A549 (cell line): ENCODE data around the gene PABPC3.

Experiments used
- MAFK ChIP-seq: fragments of 450-650 bp; IDR thresholded peaks from 2 replicates; pipeline ENCODE4 v1.6.1; 2014; ENCODE audit not compliant: partially characterized antibody
- MAZ ChIP-seq: fragments of 150-350 bp; IDR thresholded peaks from 2 replicates; pipeline ENCODE4 v1.6.1; 2014; ENCODE audit warnings: antibody characterized with exemption, low read depth, low read length, borderline replicate concordance
- MYC ChIP-seq: IDR thresholded peaks from 2 replicates; pipeline ENCODE4 v1.6.1; 2012; ENCODE audit warnings: mild to moderate bottlenecking, inconsistent platforms, low read length, improper control_type of control experiment, borderline replicate concordance
- POLR2A ChIP-seq: IDR thresholded peaks from 2 replicates; pipeline ENCODE4 v1.6.1; 2012; ENCODE audit warnings: mild to moderate bottlenecking, low read length
- TF ChIP-seq, protein P1 (sequence below): fragments of >200 bp; sonication (Bioruptor Twin); formaldehyde crosslinking; IDR thresholded peaks from 3 replicates; pipeline ENCODE4 v1.5.1; 2016
- TF ChIP-seq, protein P2 (sequence below): IDR thresholded peaks from 2 replicates; pipeline ENCODE4 v1.6.1; 2012; ENCODE audit warnings: low read depth, borderline replicate concordance

DNA sequence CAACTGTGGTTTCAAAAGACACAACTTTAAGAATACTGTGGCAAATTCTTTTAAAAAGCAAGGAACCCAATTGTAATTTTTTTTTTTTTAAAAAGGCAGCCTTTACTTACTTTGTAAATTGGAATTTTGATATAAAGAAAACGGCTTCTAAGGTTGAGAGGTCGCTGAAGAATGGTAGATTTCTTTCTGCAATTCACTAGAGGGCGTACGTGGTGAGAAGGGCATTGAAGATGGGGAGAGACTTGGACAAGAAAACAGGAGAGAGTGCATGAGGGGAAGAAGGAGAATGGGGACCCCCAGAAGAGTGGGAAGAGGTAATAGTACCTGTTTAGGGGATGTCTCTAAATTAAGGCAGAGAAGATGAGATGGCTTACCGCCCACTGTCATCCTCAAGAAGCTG lies 33.5 kb upstream of the PABPC3 start:
- TF ChIP-seq, protein P1, sequence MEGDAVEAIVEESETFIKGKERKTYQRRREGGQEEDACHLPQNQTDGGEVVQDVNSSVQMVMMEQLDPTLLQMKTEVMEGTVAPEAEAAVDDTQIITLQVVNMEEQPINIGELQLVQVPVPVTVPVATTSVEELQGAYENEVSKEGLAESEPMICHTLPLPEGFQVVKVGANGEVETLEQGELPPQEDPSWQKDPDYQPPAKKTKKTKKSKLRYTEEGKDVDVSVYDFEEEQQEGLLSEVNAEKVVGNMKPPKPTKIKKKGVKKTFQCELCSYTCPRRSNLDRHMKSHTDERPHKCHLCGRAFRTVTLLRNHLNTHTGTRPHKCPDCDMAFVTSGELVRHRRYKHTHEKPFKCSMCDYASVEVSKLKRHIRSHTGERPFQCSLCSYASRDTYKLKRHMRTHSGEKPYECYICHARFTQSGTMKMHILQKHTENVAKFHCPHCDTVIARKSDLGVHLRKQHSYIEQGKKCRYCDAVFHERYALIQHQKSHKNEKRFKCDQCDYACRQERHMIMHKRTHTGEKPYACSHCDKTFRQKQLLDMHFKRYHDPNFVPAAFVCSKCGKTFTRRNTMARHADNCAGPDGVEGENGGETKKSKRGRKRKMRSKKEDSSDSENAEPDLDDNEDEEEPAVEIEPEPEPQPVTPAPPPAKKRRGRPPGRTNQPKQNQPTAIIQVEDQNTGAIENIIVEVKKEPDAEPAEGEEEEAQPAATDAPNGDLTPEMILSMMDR, result peak; percentile 15; the same call in 1 of the 3 replicates
- TF ChIP-seq MAZ (no peak), POLR2A (no peak), MAFK (no peak), MYC (no peak)
- TF ChIP-seq, protein P2, sequence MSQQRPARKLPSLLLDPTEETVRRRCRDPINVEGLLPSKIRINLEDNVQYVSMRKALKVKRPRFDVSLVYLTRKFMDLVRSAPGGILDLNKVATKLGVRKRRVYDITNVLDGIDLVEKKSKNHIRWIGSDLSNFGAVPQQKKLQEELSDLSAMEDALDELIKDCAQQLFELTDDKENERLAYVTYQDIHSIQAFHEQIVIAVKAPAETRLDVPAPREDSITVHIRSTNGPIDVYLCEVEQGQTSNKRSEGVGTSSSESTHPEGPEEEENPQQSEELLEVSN, result no peak
